ENCODE results near the gene NEURL1B. TPM values are rescaled to one million over a fixed set of nuclear protein-coding genes. Genes with fewer than 3 reads are reported as not detected.

Gene NEURL1B
- total RNA-seq, 4 donors from 2014 or later = 8.7 to 18.8 (median 15.1) TPM

DNA sequence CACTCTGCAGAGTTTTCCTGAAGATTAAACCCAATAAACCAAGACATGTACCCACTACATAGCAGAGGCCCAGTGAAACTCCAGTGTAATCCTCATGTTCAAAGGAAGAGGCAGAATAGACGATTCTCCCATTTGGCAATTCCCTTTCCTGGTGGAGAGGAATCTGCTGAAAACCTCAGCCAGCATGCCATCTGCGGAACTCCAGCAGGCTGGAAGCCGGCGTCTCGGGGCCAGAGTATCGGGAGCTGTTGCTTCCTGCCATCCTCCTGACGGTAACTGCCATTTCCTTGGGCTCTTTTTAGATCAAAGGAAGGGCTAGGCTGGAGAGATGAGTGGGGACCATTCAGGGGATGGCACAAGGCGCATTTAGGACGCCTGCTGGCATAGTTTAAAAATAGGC is 20.5 kb downstream of the NEURL1B start:
- in situ Hi-C loops (cut with MboI; ENCODE audit: low sequenced_read_pairs in 4 of 4) = no loop called here
- TF ChIP-seq POLR2A (IDR thresholded peaks at IDR 0.05) (no peak), CTCF (IDR thresholded peaks at IDR 0.05 in 4 of 5, conservative IDR thresholded peaks at IDR 0.05 in 1 of 5) (no peak)
- peak overlapping the region; percentile 76 to 84 (median 78) for H3K27ac ChIP-seq
- DNase-seq = no peak
- intact Hi-C loops (cut with DNase I; ENCODE audit: low total_unique reads) = loop anchor here (5.0 kb wide), 1 partner anchor 36 kb away; no protein-coding TSS in a partner anchor
- ATAC-seq = no peak
- H3K36me3 ChIP-seq = no peaks in the 10 kb centered on the region
- no peaks in the 10 kb centered on the region for H3K27me3 ChIP-seq
- no peak overlapping the region for H3K4me3 ChIP-seq
- H3K4me1 ChIP-seq = peaks cover 15 to 44% of the 10 kb centered on the region in 2 donors
- no peaks in the 10 kb centered on the region for H3K9me3 ChIP-seq

- Histone ChIP-seq H3K36me3 (no peaks in the 10 kb centered on the region), H3K9me3 (no peaks in the 10 kb centered on the region), H3K4me3 (no peak overlapping the region), H3K27ac (peak overlapping the region; percentile 76 to 84 (median 78)), H3K4me1 (peaks cover 15 to 37% of the 10 kb centered on the region in 2 donors), H3K27me3 (no peaks in the 10 kb centered on the region)
- DNase-seq (no peak), ATAC-seq (no peak)
- intact Hi-C loops (cut with DNase I; ENCODE audit: low total_unique reads) (loop anchor here (5.0 kb wide), 1 partner anchor 35 kb away; no protein-coding TSS in a partner anchor), in situ Hi-C loops (cut with MboI; ENCODE audit: low sequenced_read_pairs in 4 of 4) (no loop called here)
- TF ChIP-seq POLR2A (IDR thresholded peaks at IDR 0.05) = no peak
Measured at GRCh38 chr5:172662596-172662995, 21.5 kb downstream of the NEURL1B start.

DNA sequence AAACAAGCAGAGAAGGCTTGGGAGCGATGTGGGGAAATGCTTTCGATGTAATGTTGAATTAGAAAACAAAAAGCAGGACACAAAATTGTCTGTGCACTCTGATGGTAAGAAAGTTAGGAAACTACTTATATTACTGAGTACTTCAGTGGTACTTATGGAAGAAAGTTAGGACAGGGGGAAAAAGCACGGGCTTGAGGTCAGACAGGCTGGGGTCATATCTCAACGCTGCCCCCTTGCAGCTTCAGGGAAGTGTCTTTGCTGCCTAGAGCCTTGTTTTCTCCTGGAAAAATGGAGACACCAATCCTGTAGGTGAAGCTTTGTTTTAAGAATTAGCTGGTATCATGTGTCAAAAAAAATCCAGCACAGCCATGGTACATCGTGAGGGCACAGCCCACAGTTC is 23.0 kb downstream of the NEURL1B start:
- H3K9me3 ChIP-seq = no peaks in the 10 kb centered on the region
- H3K36me3 ChIP-seq = no peaks in the 10 kb centered on the region
- TF ChIP-seq POLR2A (IDR thresholded peaks at IDR 0.05) (no peak), CTCF (IDR thresholded peaks at IDR 0.05 in 4 of 5, conservative IDR thresholded peaks at IDR 0.05 in 1 of 5) (no peak)
- intact Hi-C loops (cut with DNase I; ENCODE audit: low total_unique reads) (loop anchor here (5.0 kb wide), 1 partner anchor 33 kb away; no protein-coding TSS in a partner anchor), in situ Hi-C loops (cut with MboI; ENCODE audit: low sequenced_read_pairs in 4 of 4) (no loop called here)
- H3K27ac ChIP-seq = peak overlapping the region in 3 of 4 donors; percentile 48 to 84 (median 64)
- DNase-seq (no peak), ATAC-seq (no peak)
- H3K27me3 ChIP-seq = no peaks in the 10 kb centered on the region
- H3K4me1 ChIP-seq = peaks cover 9 to 36% of the 10 kb centered on the region in 2 donors
- no peak overlapping the region for H3K4me3 ChIP-seq

DNA sequence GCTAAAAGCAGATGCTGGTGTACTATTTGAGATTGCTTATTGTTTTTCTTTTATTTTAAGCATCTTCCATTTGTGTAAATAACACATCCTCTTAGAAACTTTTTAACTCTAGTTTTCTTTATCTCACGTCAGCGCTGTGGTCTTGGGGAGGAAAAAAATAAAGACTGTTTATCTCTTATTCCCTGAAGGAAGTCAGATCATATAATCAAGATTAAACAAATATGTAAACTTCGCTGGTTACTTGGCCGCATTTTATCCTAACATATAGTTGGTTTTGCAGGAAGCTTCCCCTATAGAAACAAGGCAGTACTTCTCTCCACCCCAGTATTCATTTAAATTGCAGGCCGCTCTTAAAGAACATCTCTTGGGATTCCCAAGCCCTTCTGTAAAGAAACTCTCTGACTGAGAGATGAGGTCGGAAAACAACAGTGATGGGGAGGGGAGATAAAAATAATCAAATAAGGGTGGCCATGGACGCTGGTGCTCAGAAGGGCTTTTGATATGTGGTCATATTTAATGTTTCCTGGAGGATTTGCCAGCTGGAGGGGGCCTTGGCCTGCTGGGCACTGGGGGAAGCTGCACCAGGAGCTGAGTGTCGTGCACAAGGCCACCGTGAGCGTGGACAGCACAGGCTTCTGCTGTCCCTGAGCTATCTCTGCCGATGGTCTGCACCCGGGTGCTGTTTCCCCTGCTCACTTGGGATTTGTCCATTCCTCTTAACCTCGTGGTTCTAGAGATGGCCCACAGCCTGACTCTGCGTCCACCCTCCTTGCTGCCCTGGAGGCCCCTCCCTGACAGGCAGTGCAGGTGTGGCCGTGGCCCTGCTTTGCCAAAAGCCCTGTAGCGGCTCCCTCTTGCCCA is 23.8 kb downstream of the NEURL1B start:
- no peaks in the 10 kb centered on the region for H3K27me3 ChIP-seq
- intact Hi-C loops (cut with DNase I; ENCODE audit: low total_unique reads) = loop anchor here (5.0 kb wide), 1 partner anchor 32 kb away; no protein-coding TSS in a partner anchor
- no peak for TF ChIP-seq CTCF (IDR thresholded peaks at IDR 0.05 in 4 of 5, conservative IDR thresholded peaks at IDR 0.05 in 1 of 5)
- TF ChIP-seq POLR2A (IDR thresholded peaks at IDR 0.05) = no peak
- in situ Hi-C loops (cut with MboI; ENCODE audit: low sequenced_read_pairs in 4 of 4) = no loop called here
- peaks cover under 1 to 27% of the 10 kb centered on the region in 2 donors for H3K4me1 ChIP-seq
- no peak for DNase-seq
- H3K36me3 ChIP-seq = no peaks in the 10 kb centered on the region
- no peak overlapping the region for H3K4me3 ChIP-seq
- peak overlapping the region; percentile 41 to 84 (median 56) for H3K27ac ChIP-seq
- ATAC-seq = no peak
- H3K9me3 ChIP-seq = no peaks in the 10 kb centered on the region

DNA sequence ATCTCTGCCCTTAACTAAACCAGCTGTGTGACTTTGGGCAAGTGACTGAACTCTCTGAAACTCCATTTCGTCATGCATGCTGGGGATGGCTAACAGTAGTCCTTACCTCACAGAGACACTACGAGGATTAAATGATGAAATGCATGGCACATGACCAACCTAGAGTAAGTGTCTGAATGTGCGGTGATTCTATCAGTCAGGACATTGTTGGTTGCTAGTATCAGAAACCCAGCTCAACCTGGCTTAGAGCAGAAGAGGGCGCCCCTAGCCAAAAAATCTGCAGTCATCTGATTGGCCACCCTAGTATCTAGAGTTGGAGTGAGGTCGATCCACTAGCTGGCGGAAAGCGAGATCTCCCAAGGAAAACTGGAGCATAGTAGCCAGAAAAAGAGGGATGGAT is 25.2 kb downstream of the NEURL1B start:
- DNase-seq = no peak
- intact Hi-C loops (cut with DNase I; ENCODE audit: low total_unique reads) = no loop called here
- Histone ChIP-seq H3K27me3 (no peaks in the 10 kb centered on the region), H3K9me3 (no peaks in the 10 kb centered on the region), H3K36me3 (no peaks in the 10 kb centered on the region), H3K27ac (peak overlapping the region; percentile 31 to 84 (median 56)), H3K4me3 (no peak overlapping the region), H3K4me1 (peaks cover 0 to 15% of the 10 kb centered on the region in 2 donors)
- in situ Hi-C loops (cut with MboI; ENCODE audit: low sequenced_read_pairs in 4 of 4) = no loop called here
- TF ChIP-seq POLR2A (IDR thresholded peaks at IDR 0.05) (no peak), CTCF (IDR thresholded peaks at IDR 0.05 in 4 of 5, conservative IDR thresholded peaks at IDR 0.05 in 1 of 5) (no peak)
- ATAC-seq = peak; percentile 34 to 40

All from gastrocnemius medialis (tissue), 4 donors.